Measurements from ENCODE around the gene EPS8L3. TPM values are rescaled to one million over a fixed set of nuclear protein-coding genes. Genes with fewer than 3 reads are reported as not detected.

Gene EPS8L3
- total and polyA plus RNA-seq, 2 donors (not counting 3 experiments of a cell fraction or from before 2014, with no cell fraction given), result not detected

DNA sequence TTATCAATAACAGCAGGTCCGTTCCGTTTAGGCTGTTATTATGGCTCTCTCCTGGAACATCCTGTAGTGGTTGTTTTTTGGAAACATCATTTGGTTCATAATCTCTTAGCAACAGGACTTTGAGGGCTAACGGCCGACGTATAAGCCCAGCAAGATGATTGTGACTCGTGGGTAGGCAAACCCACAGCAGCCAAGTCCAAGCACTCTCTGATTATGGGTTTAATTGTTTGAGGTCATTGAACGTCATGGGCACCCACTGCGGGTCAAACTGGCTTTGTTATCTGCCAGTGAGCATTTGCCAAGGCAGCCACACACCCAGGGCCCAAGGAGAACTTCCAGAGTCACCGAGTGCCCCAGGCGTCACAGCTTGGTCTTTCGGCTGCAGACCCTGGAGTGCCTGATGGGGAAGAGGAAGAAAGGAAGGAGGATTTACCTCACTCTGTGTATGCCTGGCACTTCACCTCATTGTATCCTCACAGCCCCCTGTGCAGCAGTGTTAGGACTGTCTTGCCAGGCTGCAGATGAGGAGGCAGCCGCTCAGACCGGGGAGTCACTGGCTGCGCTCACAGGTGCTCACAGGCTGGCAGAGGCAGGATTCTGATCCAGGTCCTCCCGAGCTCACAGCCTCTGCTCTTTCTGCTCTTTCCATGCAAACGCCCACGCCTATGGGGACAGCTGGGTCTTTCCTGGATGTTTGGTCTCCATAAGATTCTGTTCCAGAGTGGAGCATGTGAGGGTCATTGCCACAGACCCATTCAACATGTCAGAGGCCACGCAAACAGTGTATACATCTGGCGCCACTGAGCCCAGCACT, 30.8 kb upstream of the EPS8L3 start:
- no peaks in the 10 kb centered on the region for H3K9me1 ChIP-seq (replicated peaks; ENCODE audit: control insufficient read depth, extremely low read depth, insufficient read depth, low read length)
- TF ChIP-seq JUN (IDR thresholded peaks at IDR 0.05; ENCODE audit: borderline replicate concordance, insufficient read depth, insufficient read length, low read depth), result no peak
- TF ChIP-seq GATA2 (IDR thresholded peaks at IDR 0.05; ENCODE audit: insufficient read depth, insufficient read length, low read depth, low read length), result no peak
- TF ChIP-seq MYC (IDR thresholded peaks at IDR 0.05; ENCODE audit: low read depth, low read length), result no peak
- no peak for TF ChIP-seq EZH2 (IDR thresholded peaks at IDR 0.05; ENCODE audit: borderline replicate concordance, low read depth, low read length, severe bottlenecking)
- no peak for TF ChIP-seq POLR2AphosphoS5 (IDR thresholded peaks at IDR 0.05; ENCODE audit: insufficient read depth, low read depth, low read length)
- TF ChIP-seq POLR2A (IDR thresholded peaks at IDR 0.05; ENCODE audit: low read depth, low read length), result no peak
- no peak for TF ChIP-seq FOS (IDR thresholded peaks at IDR 0.05; ENCODE audit: borderline replicate concordance, insufficient read depth, low read length)
- no peak for TF ChIP-seq CTCF (IDR thresholded peaks at IDR 0.05; ENCODE audit: extremely low read depth in 1 of 2, insufficient read depth in 1 of 2, low read depth in 1 of 2, low read length in 2 of 2)
- TF ChIP-seq, protein P1, sequence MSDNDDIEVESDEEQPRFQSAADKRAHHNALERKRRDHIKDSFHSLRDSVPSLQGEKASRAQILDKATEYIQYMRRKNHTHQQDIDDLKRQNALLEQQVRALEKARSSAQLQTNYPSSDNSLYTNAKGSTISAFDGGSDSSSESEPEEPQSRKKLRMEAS (IDR thresholded peaks at IDR 0.05; ENCODE audit: insufficient read depth, insufficient read length), result no peak
- FAIRE-seq (no peak), DNase-seq (ENCODE audit: low read depth, low spot score) (no peak)
- H3K9me3 ChIP-seq (replicated peaks; ENCODE audit: control insufficient read depth, insufficient read depth, low read length), result no peaks in the 10 kb centered on the region
- H3K4me3 ChIP-seq (replicated peaks in 1 of 3; ENCODE audit: insufficient read depth in 1 of 3, low read depth in 1 of 3, low read length in 3 of 3), result no peak overlapping the region
- peaks cover 38% of the 10 kb centered on the region for H3K4me1 ChIP-seq (ENCODE audit: control insufficient read depth, extremely low read depth, insufficient read depth, low read length)
- ChIA-PET POLR2A (no interaction called here), CTCF (interaction anchor here (0.9 to 6.2 kb wide), 3 partner anchors 11 to 188 kb away, joined by 3 to 329 read pairs (median 8); partner anchors contain the start of gene AHCYL1)
- H4K20me1 ChIP-seq (replicated peaks; ENCODE audit: control insufficient read depth, extremely low read depth, insufficient read depth, low read length), result no peaks in the 10 kb centered on the region
- H3K79me2 ChIP-seq (ENCODE audit: control insufficient read depth, insufficient read depth, low read length), result no peaks in the 10 kb centered on the region
- no peak overlapping the region for H3K27ac ChIP-seq (ENCODE audit: insufficient read depth, low read depth, low read length)
- BruUV-seq (replicated peaks), result no TSS peak
- no peaks in the 10 kb centered on the region for H3K27me3 ChIP-seq (ENCODE audit: control insufficient read depth in 2 of 2, insufficient read depth in 2 of 2, low read length in 2 of 2)
- dilution Hi-C loops (cut with MboI; ENCODE audit: extremely low pct_ligation_motif_present, low sequenced_read_pairs), result loop anchor here (25.0 kb wide), 1 partner anchor 218 kb away; no protein-coding TSS in a partner anchor
- intact Hi-C loops (cut with micrococcal nuclease), result loop anchor here (5.0 kb wide), 1 partner anchor 138 kb away; no protein-coding TSS in a partner anchor
- H3K4me2 ChIP-seq (ENCODE audit: insufficient read depth, low read length), result no peak overlapping the region
- H2AFZ ChIP-seq (ENCODE audit: low read depth, low read length), result no peak overlapping the region
- no peaks in the 10 kb centered on the region for H3K36me3 ChIP-seq (ENCODE audit: control insufficient read depth in 2 of 2, extremely low read depth in 1 of 2, insufficient read depth in 2 of 2, low read length in 2 of 2)
- H3K9ac ChIP-seq (replicated peaks; ENCODE audit: extremely low read depth, insufficient read depth, low read length), result no peak overlapping the region

Measured in endothelial cell of umbilical vein (primary cell).